CD4-positive, alpha-beta T cell treated with Interleukin-17A for 4 hours (primary cell): ENCODE results near the gene STOML2.

Source experiments
- DNase-seq: peaks from one replicate; pipeline ENCODE4 v3.0.0-alpha.2; 2020; ENCODE audit warnings: mixed read lengths

Gene STOML2

DNA sequence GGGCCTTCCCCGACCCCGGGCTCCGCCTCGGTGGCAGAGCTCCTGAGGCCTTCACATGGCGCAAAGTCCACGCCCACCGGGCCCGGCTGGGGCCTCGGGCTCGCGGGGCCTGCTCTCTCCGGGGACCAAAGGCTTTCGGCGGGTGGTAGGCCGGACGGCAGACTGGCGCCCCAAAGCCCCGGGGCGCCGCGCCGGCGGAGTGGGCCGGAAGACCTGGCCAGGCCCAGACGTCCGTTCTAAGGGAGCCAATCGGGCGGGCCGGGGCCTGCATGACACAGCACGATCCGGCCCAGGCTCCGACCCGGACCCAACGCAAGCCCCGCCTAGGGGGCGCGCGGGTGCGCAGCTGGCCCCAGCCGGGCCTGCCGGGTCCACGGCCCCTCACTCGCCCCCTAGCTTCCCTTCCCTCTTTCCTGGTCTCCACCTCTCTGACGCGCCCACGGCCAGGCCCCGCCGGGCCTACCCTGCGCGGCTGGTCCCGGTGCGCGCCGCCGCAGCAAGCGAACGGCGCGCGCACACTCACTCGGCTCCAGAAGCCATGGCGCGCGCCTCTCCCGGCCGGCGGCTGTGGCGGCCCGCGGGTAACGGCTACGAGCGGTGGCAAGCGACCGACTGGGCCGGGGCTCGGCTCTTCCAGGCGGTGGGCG, 31.0 kb downstream of the STOML2 start:
- peak; percentile 77 for DNase-seq

DNA sequence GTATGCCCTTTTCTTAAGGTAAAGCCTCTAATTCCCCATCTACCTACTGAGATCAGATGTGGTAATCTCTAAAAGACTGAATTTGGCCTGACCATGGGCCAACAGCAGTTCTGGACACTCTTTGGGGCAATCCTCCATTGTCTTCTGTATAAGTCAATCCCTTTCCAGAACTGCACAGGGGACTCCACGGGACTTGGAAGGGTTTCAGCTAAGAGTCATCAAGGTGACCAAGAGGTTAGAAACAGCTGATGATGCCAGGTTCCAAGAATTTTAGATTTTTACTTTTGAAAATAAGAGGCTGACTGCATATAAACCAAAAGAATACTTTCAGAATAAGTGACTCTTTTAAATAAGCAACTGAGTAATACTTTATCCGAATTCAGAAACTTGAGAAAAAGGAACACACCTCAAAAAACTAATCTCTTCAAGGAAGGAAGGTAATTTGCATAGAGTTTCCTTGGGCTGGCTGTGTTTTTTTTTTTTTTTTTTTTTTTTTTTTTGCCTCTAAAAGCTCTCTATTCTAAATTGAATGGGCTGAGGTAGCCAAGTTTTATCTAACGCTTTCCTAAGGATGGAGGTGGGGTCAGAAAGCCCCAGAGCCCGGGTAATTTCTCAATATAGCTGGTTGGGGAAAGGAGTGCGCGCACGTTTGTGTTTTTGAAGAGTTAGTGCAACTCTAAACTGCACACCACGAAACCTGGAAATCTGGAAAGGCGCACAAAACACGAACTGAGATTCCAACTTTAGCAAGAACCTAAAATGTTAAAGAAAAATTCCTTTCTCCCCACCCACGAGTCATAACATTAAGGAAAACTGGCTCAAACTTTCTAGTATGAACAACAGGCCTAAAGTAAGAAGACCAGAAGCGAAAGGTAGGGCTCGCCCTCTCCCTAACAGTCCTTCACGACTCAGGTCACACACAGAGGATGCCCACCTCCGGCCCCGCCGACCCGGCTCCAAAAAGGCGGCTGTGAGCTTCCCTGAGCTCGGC, 31.8 kb downstream of the STOML2 start:
- no peak for DNase-seq

DNA sequence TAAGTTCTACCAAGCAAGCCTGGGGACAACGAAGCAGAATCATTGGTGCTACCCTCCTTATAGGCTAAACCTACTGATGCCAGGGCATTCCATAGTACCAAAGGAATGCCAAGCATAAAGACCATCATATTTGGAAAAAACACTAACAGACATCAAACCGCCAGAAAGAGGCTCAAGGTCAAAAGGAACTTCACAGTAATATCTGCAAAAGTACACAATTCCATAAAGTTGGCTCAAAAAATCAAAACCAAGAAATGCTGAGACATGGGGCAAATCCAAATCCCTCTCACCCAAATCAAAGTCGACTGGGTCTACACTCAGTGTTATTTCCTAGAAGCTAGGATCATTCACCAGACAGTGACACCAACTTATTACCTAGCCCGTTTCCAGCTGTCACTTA, 33.9 kb downstream of the STOML2 start:
- no peak for DNase-seq

DNA sequence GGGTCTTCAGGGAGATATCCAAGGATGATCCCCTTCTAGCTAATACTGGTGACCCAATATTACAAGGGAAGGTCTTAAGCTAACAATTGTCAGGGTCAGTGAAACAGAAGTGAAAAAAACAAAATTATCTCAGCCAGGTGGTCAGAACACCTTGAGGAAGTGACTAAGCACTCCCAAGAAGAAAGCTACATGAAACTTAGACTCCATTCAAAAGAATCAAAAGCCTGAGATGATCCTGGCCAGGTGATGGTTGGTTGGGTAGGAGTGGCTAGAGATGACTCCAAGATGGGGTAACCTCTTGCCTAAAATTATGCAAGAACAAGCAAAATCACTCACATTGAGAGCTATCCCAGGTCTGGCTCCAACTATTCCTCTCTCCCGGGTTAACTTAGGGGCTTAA, 35.9 kb downstream of the STOML2 start:
- DNase-seq: no peak

DNA sequence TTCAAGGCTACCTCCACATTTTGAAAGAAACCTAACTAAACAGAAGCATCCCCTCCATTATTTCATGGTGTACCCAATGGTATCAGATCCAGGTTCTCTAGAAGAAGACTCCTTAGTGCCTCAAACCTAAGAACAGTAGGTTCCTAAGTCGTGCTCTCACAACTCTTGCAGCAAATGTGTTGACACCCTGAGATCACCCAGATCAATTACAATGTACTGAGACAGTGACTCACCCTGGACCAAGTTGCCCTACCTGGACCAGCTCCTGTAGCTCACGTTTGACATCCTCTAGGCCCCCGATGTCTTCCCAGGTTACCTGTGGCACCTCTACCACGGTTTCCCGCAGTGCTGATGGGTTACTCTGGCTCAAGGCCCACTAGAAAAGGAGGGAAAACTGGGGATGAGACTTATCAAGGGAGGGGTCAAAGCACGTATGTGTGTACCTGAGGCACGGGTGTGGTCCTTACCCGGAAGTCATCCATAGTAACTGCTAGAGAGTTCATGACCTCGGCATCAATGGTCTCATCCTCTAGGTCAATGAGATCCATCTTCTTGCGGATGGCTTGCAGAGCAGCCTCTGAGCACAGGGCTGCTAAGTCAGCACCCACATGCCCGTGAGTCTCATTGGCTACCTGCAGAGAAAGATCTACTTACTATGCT, 42.3 kb downstream of the STOML2 start:
- no peak for DNase-seq

DNA sequence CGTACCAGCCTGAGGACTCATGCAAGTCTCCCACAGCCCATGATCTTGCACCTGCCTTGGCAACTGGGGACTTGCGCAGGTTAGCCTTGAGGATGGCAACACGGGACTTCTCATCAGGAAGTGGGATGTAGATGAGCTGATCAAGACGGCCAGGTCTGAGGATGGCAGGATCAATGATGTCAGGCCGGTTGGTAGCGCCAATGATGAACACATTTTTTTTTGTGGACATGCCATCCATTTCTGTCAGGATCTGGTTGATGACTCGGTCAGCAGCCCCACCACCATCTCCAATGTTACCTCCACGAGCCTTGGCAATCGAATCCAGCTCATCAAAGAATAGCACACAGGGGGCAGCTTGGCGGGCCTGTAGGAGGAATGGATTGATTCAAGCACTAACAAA, 43.5 kb downstream of the STOML2 start:
- no peak for DNase-seq

DNA sequence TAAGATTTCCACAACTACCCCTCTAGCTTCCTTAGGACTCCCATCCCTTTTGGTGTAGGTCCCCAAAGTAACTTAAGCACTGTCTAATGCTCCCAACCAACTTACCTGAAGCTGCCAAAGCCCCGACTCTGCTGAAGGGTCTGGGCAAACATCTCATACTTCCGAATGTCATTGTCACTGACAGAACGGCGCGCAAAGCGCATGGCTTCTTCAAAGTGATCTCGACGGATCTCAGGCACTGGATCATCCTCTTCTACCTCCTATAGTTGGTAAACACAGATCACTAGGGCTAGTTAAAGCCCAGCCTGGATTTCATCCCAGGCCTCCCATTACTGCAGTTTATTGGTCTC, 45.7 kb downstream of the STOML2 start:
- DNase-seq: no peak

DNA sequence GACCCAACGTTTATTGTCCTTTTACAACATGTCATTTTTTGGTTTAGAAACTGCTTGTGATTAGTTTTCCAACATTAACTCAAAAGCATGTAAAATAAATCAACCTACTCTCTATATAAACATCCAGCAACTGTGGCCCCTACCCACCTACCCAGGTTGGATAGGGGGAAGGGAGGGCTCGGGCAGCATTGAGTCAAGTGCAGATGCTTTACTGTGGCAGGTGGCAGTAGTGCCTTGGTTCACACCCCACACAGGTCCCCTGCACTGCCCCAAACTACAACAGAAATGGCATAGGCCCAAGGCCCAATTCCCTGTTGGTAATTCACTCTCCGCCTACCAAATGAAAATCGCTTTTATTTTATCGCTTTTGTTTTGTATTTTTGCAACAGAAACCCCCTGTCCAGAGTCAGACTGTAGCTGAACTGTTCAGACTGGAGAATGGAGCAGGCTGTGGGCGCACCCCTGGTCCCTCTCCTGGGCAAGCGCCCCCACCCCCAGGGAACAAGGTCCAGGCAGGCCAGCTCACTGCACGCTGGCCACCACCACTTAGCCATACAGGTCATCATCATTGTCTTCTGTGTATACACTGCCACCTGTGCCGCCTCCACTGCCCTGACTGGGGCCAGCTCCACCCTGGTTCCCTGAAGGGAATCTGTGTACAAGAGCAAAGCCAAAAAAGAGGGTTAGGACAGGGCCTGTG, 46.2 kb downstream of the STOML2 start:
- DNase-seq: no peak

DNA sequence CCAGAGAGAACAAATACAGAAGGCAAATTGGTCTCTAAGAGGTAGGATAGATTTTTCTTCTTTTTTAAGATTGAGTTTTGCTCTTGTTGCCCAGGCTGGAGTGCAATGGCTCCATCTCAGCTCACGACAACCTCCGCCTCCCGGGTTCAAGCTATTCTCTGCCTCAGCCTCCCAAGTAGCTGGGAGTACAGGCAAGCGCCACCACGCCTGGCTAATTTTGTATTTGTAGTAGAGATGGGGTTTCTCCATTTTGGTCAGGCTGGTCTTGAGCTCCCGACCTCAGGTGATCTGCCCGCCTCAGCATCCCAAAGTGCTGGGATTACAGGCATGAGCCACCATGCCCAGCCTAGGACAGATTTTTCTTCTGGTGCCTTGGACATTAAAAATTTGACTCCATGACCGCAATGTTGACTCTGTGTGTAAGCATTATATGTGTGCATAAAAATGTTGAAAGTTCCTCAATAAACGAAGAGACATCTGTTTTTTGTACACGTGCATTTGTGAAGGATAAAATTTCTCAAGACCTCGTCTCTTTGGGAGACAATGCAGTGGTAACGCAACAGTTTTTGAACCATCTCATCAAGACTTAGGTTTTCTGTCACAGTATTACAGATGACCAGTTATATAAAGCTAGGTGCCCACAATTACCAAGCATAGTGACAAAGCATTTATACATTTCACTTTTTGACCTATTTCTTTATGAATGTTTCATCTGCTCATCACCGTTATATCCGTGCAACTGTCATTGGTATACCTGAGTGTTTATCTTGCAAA, 47.9 kb downstream of the STOML2 start:
- DNase-seq: no peak

DNA sequence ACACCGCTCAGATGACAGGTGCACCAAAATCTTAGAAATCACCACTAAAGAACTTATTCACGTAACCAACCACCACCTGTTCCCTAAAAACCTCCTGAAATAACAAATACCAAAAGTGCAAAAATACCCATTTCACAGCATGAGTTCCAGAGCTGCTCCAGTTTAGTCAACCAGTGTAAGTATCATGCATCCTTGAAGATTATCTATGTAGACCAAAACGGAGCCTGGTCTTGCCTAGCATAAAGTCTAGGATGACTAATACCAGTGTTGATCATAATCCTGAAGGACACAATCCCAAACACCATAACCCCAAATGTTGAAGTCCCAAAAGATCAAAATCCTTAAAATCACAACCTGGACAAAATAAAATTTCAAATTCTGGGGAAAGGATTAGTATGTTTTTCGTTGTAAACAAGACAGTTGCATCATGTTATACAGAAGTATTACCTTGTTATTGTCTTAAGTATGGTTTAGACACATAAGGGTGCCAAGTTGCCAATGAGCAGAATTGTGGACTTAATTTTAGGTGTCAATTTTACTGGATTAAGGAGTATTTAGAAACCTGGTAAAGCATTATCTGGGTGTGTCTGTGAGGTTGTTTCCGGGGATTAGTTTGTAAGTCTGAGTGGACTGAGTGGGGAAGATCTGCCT, 48.6 kb downstream of the STOML2 start:
- DNase-seq: no peak

DNA sequence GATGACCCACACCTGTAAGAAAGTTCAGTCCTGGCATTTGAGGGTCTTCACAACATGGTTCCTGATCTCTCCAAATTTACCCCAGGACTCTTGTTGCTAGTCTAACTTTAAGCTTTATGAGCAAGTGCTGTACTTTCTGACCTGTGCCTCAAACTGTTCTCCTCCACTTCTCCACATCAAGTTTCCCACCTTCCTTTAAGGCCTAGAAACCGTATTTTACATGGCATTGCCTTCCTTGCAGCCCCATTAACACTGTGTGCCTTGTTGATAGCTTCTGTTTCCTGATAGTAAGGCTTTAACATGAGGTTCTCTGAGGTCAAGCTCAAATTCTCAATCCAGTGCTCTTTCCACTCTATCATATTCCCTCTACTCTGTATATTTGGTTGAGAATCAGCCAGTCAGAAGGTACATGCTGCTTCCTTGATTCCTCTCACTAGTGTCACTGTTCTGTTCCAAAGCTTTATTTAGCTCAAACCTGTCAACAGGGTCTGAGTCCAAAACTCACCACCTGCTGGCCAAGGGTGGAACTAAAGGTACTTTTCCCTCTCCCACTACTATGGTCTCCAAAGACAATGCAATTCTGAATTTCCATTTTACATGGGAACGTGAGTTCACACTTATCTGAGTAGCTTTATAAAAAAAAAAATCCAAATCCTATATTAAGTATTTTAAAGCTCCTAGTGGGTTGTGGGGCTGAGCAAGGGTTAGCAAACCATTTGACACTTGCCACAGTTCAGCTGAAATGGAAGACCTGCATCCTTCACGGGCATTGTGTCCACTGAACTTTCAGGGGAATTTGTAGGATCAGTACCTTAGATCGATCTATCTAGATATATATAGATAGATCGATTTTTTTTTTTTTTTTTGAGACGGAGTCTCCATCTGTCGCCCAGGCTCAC, 51.6 kb downstream of the STOML2 start:
- peak; percentile 57 for DNase-seq
